Subcutaneous abdominal adipose tissue (tissue), 5 donors: ENCODE results near the gene CYB5A.

Experiments used
- H3K27ac ChIP-seq: one replicate; pipeline ENCODE4 v1.7.0; 2013; ENCODE audit warnings: low read depth, mild to moderate bottlenecking, inconsistent platforms, low read length, moderate library complexity
- H3K27me3 ChIP-seq, 5 donors: one replicate each; pipeline ENCODE4 v1.7.0; 2013; ENCODE audit warnings: low read length in 5 of 5, inconsistent platforms in 1 of 5; ENCODE audit not compliant: control insufficient read depth in 5 of 5, insufficient read depth in 4 of 5
- H3K36me3 ChIP-seq, 5 donors: one replicate each; pipeline ENCODE4 v1.7.0; 2013; ENCODE audit warnings: low read length in 5 of 5; ENCODE audit not compliant: control insufficient read depth in 5 of 5, insufficient read depth in 5 of 5
- H3K4me1 ChIP-seq, 5 donors: one replicate each; pipeline ENCODE4 v1.7.0; 2013; ENCODE audit warnings: low read length in 5 of 5, mild to moderate bottlenecking in 3 of 5, moderate library complexity in 1 of 5; ENCODE audit not compliant: control insufficient read depth in 5 of 5, insufficient read depth in 5 of 5
- H3K4me3 ChIP-seq, 5 donors: one replicate each; pipeline ENCODE4 v1.7.0; 2013; ENCODE audit warnings: low read length in 5 of 5, low read depth in 1 of 5
- H3K9ac ChIP-seq, 5 donors: one replicate each; pipeline ENCODE4 v1.7.0; 2013; ENCODE audit warnings: low read length in 5 of 5, mild to moderate bottlenecking in 4 of 5, moderate library complexity in 3 of 5
- H3K9me3 ChIP-seq, 5 donors: one replicate each; pipeline ENCODE4 v1.7.0; 2013; ENCODE audit warnings: low read length in 5 of 5; ENCODE audit not compliant: control insufficient read depth in 5 of 5
- donor health status: healthy.
- donor health status: healthy.
- donor health status: healthy.
- donor health status: healthy.
- donor health status: healthy.

CYB5A gene

GRCh38 chr18:74242438-74243096 lies 49.2 kb downstream of the CYB5A start:
- Histone ChIP-seq H3K4me1 (peaks cover 0 to 25% (median 5%) of the 10 kb centered on the region in 5 donors), H3K27me3 (no peaks in the 10 kb centered on the region), H3K36me3 (no peaks in the 10 kb centered on the region), H3K4me3 (no peak overlapping the region), H3K27ac (no peak overlapping the region), H3K9me3 (no peaks in the 10 kb centered on the region), H3K9ac (no peak overlapping the region)

GRCh38 chr18:74241970-74242369 lies 49.8 kb downstream of the CYB5A start:
- no peaks in the 10 kb centered on the region for H3K36me3 ChIP-seq
- H3K27ac ChIP-seq: no peak overlapping the region
- no peak overlapping the region for H3K4me3 ChIP-seq
- no peaks in the 10 kb centered on the region for H3K27me3 ChIP-seq
- H3K9ac ChIP-seq: no peak overlapping the region
- H3K9me3 ChIP-seq: no peaks in the 10 kb centered on the region
- peaks cover 0 to 25% (median 5%) of the 10 kb centered on the region in 5 donors for H3K4me1 ChIP-seq

- H3K9ac ChIP-seq: no peak overlapping the region
- no peaks in the 10 kb centered on the region for H3K9me3 ChIP-seq
Measured at GRCh38 chr18:74241426-74241825, 50.3 kb downstream of the CYB5A start.

GRCh38 chr18:74239567-74239966 lies 52.2 kb downstream of the CYB5A start:
- Histone ChIP-seq H3K27ac (no peak overlapping the region), H3K4me1 (peaks cover 0 to 35% (median 18%) of the 10 kb centered on the region in 5 donors), H3K4me3 (no peak overlapping the region), H3K36me3 (no peaks in the 10 kb centered on the region), H3K9ac (no peak overlapping the region), H3K27me3 (no peaks in the 10 kb centered on the region), H3K9me3 (no peaks in the 10 kb centered on the region)

More at GRCh38 chr18:74241426-74241825, 50.3 kb downstream of the CYB5A start:
- H3K27ac ChIP-seq: no peak overlapping the region
- H3K27me3 ChIP-seq: no peaks in the 10 kb centered on the region
- H3K4me1 ChIP-seq: peaks cover 0 to 25% (median 5%) of the 10 kb centered on the region in 5 donors
- no peak overlapping the region for H3K4me3 ChIP-seq
- H3K36me3 ChIP-seq: no peaks in the 10 kb centered on the region

GRCh38 chr18:74234326-74235171 lies 57.2 kb downstream of the CYB5A start:
- Histone ChIP-seq H3K9me3 (no peaks in the 10 kb centered on the region), H3K9ac (peak overlapping the region in 2 of 5 donors; percentile 29 to 60), H3K4me3 (no peak overlapping the region), H3K4me1 (peaks cover 0 to 36% (median 23%) of the 10 kb centered on the region in 5 donors), H3K36me3 (no peaks in the 10 kb centered on the region), H3K27me3 (no peaks in the 10 kb centered on the region), H3K27ac (peak overlapping the region; percentile 84)

GRCh38 chr18:74233933-74234325 lies 57.8 kb downstream of the CYB5A start:
- Histone ChIP-seq H3K9ac (peak overlapping the region in 1 of 5 donors; percentile 60), H3K27me3 (no peaks in the 10 kb centered on the region), H3K4me1 (peaks cover 0 to 31% (median 26%) of the 10 kb centered on the region in 5 donors), H3K27ac (peak overlapping the region; percentile 84), H3K36me3 (no peaks in the 10 kb centered on the region), H3K4me3 (no peak overlapping the region), H3K9me3 (no peaks in the 10 kb centered on the region)

GRCh38 chr18:74230922-74231714 lies 60.6 kb downstream of the CYB5A start:
- no peak overlapping the region for H3K9ac ChIP-seq
- no peaks in the 10 kb centered on the region for H3K36me3 ChIP-seq
- no peaks in the 10 kb centered on the region for H3K27me3 ChIP-seq
- no peaks in the 10 kb centered on the region for H3K9me3 ChIP-seq
- peaks cover 0 to 30% (median 26%) of the 10 kb centered on the region in 5 donors for H3K4me1 ChIP-seq
- peak overlapping the region; percentile 44 for H3K27ac ChIP-seq
- peak overlapping the region in 1 of 5 donors; percentile 1 for H3K4me3 ChIP-seq

GRCh38 chr18:74229891-74230290 lies 61.9 kb downstream of the CYB5A start:
- H3K27ac ChIP-seq: peak overlapping the region; percentile 58
- no peak overlapping the region for H3K9ac ChIP-seq
- no peaks in the 10 kb centered on the region for H3K36me3 ChIP-seq
- H3K9me3 ChIP-seq: no peaks in the 10 kb centered on the region
- no peaks in the 10 kb centered on the region for H3K27me3 ChIP-seq
- H3K4me1 ChIP-seq: peaks cover 0 to 20% (median 16%) of the 10 kb centered on the region in 5 donors
- peak overlapping the region in 1 of 5 donors; percentile 4 for H3K4me3 ChIP-seq

- H3K4me3 ChIP-seq: no peak overlapping the region
- peaks cover 0 to 11% (median 8%) of the 10 kb centered on the region in 5 donors for H3K4me1 ChIP-seq
- H3K9me3 ChIP-seq: no peaks in the 10 kb centered on the region
- H3K27me3 ChIP-seq: no peaks in the 10 kb centered on the region
- no peak overlapping the region for H3K9ac ChIP-seq
- H3K27ac ChIP-seq: no peak overlapping the region
- H3K36me3 ChIP-seq: no peaks in the 10 kb centered on the region
Measured at GRCh38 chr18:74229005-74229404, 62.8 kb downstream of the CYB5A start.
